Raji (cell line): ENCODE data around the gene PRKG1.

Experiments used
- POLR2A ChIP-seq: IDR thresholded peaks from 2 replicates; pipeline ENCODE4 v1.6.1; 2011; ENCODE audit warnings: low read depth, low read length, control low read depth; ENCODE audit not compliant: insufficient read depth

PRKG1 gene

GRCh38 chr10:51649064-51649463, 574.8 kb downstream of the PRKG1 start:
- no peak for TF ChIP-seq POLR2A

- TF ChIP-seq POLR2A = no peak
Observed at GRCh38 chr10:51651063-51651462, 576.8 kb downstream of the PRKG1 start.

GRCh38 chr10:51653025-51653424, 578.7 kb downstream of the PRKG1 start:
- no peak for TF ChIP-seq POLR2A

GRCh38 chr10:51654918-51655317, 580.6 kb downstream of the PRKG1 start:
- no peak for TF ChIP-seq POLR2A

- no peak for TF ChIP-seq POLR2A
Observed at GRCh38 chr10:51656503-51656902, 582.2 kb downstream of the PRKG1 start.

GRCh38 chr10:51658000-51658399, 583.7 kb downstream of the PRKG1 start:
- TF ChIP-seq POLR2A = no peak

- no peak for TF ChIP-seq POLR2A
Observed at GRCh38 chr10:51659344-51659743, 585.1 kb downstream of the PRKG1 start.

- TF ChIP-seq POLR2A = no peak
Observed at GRCh38 chr10:51663086-51663485, 588.8 kb downstream of the PRKG1 start.

GRCh38 chr10:51666456-51666855, 592.2 kb downstream of the PRKG1 start:
- TF ChIP-seq POLR2A = no peak

GRCh38 chr10:51667678-51668335, 593.5 kb downstream of the PRKG1 start:
- TF ChIP-seq POLR2A = no peak

- TF ChIP-seq POLR2A = no peak
Observed at GRCh38 chr10:51668336-51668689, 594.0 kb downstream of the PRKG1 start.

GRCh38 chr10:51669041-51669440, 594.8 kb downstream of the PRKG1 start:
- TF ChIP-seq POLR2A = no peak

GRCh38 chr10:51672039-51672535, 597.8 kb downstream of the PRKG1 start:
- no peak for TF ChIP-seq POLR2A

GRCh38 chr10:51675088-51675487, 600.8 kb downstream of the PRKG1 start:
- TF ChIP-seq POLR2A = no peak

GRCh38 chr10:51679841-51680240, 605.6 kb downstream of the PRKG1 start:
- TF ChIP-seq POLR2A = no peak

- no peak for TF ChIP-seq POLR2A
Observed at GRCh38 chr10:51683031-51683691, 608.9 kb downstream of the PRKG1 start.

- no peak for TF ChIP-seq POLR2A
Observed at GRCh38 chr10:51685768-51686167, 611.5 kb downstream of the PRKG1 start.
